Stimulated activated naive CD4-positive, alpha-beta T cell treated with Interleukin-2 at 50 U/mL for 16 hours (primary cell): ENCODE data around the gene PADI1.

ENCODE experiments used
- DNase-seq: peaks from one replicate; lab custom pipeline; 2025; lab: John Stamatoyannopoulos, UW

PADI1 gene

GRCh38 chr1:17181781-17182464 lies 23.0 kb upstream of the PADI1 start:
- no peak for DNase-seq

- no peak for DNase-seq
These were observed 21.4 kb upstream of the PADI1 start for GRCh38 chr1:17183388-17184160.

GRCh38 chr1:17184161-17184665 lies 20.7 kb upstream of the PADI1 start:
- no peak for DNase-seq

- no peak for DNase-seq
These were observed 20.0 kb upstream of the PADI1 start for GRCh38 chr1:17184822-17185484.

GRCh38 chr1:17185485-17185860 lies 19.5 kb upstream of the PADI1 start:
- no peak for DNase-seq

GRCh38 chr1:17186216-17186909 lies 18.6 kb upstream of the PADI1 start:
- DNase-seq = no peak

GRCh38 chr1:17187051-17187450 lies 17.9 kb upstream of the PADI1 start:
- no peak for DNase-seq

GRCh38 chr1:17188217-17188616 lies 16.7 kb upstream of the PADI1 start:
- DNase-seq = no peak

- DNase-seq = no peak
These were observed 15.9 kb upstream of the PADI1 start for GRCh38 chr1:17188889-17189631.

- no peak for DNase-seq
These were observed 15.3 kb upstream of the PADI1 start for GRCh38 chr1:17189632-17189990.

- DNase-seq = no peak
These were observed 14.6 kb upstream of the PADI1 start for GRCh38 chr1:17190010-17190995.

GRCh38 chr1:17191990-17192242 lies 13.0 kb upstream of the PADI1 start:
- no peak for DNase-seq

GRCh38 chr1:17192394-17193221 lies 12.3 kb upstream of the PADI1 start:
- DNase-seq = no peak

- no peak for DNase-seq
These were observed 11.5 kb upstream of the PADI1 start for GRCh38 chr1:17193222-17194132.

- no peak for DNase-seq
These were observed 10.8 kb upstream of the PADI1 start for GRCh38 chr1:17194133-17194475.

GRCh38 chr1:17194615-17195528 lies 10.1 kb upstream of the PADI1 start:
- no peak for DNase-seq

GRCh38 chr1:17195731-17196130 lies 9.2 kb upstream of the PADI1 start:
- DNase-seq = no peak
